Measurements from ENCODE around the gene PIANP.

Gene PIANP

DNA sequence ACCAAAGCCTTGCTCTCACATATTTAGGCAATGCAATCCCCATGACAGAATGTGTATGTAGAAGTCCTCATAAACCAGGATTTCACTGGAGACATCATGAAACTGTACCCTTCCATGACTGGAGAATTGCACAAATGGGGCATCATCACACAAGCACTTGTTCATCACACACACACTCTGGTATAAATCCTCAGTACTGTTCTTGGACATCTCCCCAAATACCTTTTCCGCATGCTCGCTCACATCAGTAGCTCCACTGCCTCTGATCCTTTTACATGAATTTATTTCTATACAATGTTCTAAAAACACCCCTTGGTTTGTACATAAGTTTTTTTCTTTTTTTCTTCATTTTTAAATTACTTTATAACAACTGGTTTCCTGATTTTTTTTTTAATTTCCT is 34.4 kb downstream of the PIANP start:
- no peak for TF ChIP-seq GABPA (IDR thresholded peaks at IDR 0.05; ENCODE audit: low read depth)
- TF ChIP-seq, protein P1, sequence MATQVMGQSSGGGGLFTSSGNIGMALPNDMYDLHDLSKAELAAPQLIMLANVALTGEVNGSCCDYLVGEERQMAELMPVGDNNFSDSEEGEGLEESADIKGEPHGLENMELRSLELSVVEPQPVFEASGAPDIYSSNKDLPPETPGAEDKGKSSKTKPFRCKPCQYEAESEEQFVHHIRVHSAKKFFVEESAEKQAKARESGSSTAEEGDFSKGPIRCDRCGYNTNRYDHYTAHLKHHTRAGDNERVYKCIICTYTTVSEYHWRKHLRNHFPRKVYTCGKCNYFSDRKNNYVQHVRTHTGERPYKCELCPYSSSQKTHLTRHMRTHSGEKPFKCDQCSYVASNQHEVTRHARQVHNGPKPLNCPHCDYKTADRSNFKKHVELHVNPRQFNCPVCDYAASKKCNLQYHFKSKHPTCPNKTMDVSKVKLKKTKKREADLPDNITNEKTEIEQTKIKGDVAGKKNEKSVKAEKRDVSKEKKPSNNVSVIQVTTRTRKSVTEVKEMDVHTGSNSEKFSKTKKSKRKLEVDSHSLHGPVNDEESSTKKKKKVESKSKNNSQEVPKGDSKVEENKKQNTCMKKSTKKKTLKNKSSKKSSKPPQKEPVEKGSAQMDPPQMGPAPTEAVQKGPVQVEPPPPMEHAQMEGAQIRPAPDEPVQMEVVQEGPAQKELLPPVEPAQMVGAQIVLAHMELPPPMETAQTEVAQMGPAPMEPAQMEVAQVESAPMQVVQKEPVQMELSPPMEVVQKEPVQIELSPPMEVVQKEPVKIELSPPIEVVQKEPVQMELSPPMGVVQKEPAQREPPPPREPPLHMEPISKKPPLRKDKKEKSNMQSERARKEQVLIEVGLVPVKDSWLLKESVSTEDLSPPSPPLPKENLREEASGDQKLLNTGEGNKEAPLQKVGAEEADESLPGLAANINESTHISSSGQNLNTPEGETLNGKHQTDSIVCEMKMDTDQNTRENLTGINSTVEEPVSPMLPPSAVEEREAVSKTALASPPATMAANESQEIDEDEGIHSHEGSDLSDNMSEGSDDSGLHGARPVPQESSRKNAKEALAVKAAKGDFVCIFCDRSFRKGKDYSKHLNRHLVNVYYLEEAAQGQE (IDR thresholded peaks at IDR 0.05; ENCODE audit: insufficient replicate concordance, low read depth), result no peak
- no peak for TF ChIP-seq SPI1 (IDR thresholded peaks at IDR 0.05; ENCODE audit: borderline replicate concordance, low read depth)
- TF ChIP-seq POLR2AphosphoS5 (IDR thresholded peaks at IDR 0.05; ENCODE audit: low read depth), result no peak
- no peak for TF ChIP-seq CTCF (IDR thresholded peaks at IDR 0.05; ENCODE audit: insufficient read depth, low read length)
- Histone ChIP-seq H3K27me3 (ENCODE audit: insufficient read depth, poor library complexity, severe bottlenecking) (no peaks in the 10 kb centered on the region), H3K4me3 (replicated peaks; ENCODE audit: insufficient read depth, low read length) (no peak overlapping the region), H3K27ac (replicated peaks) (no peak overlapping the region)
- DNase-seq (ENCODE audit: low read depth in 1 of 2, low spot score in 1 of 2), result no peak

DNA sequence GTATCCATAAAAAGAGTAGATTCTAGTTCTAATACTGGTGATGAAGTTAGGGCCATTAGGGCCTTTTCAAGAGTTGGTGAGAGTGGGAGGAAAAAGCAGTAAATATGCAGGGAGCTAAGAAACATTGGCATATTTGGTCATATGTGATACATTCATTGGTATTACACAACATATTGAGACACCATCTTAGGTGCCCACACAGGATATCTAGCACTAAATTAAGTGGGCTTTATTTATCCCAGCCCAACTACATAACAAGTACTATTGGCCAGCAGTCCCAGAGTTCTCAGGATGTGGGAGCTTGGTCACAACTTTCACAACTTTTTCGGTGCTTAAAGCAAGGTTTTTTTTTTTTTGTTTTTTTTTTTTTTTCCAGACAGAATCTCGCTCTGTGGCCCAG is 35.7 kb downstream of the PIANP start:
- H3K27me3 ChIP-seq (ENCODE audit: insufficient read depth, poor library complexity, severe bottlenecking), result no peaks in the 10 kb centered on the region
- peak in 1 of 2 experiments; percentile 28 for DNase-seq (ENCODE audit: low read depth in 1 of 2, low spot score in 1 of 2)
- no peak overlapping the region for H3K4me3 ChIP-seq (replicated peaks; ENCODE audit: insufficient read depth, low read length)
- H3K27ac ChIP-seq (replicated peaks), result peak overlapping the region; percentile 83
- TF ChIP-seq, protein P1 (IDR thresholded peaks at IDR 0.05; ENCODE audit: insufficient replicate concordance, low read depth), result no peak
- TF ChIP-seq SPI1 (IDR thresholded peaks at IDR 0.05; ENCODE audit: borderline replicate concordance, low read depth) (no peak), CTCF (IDR thresholded peaks at IDR 0.05; ENCODE audit: insufficient read depth, low read length) (no peak), POLR2AphosphoS5 (IDR thresholded peaks at IDR 0.05; ENCODE audit: low read depth) (no peak), GABPA (IDR thresholded peaks at IDR 0.05; ENCODE audit: low read depth) (no peak)

GRCh38 chr12:6662906-6663742 is 37.5 kb downstream of the PIANP start, which contains the start of gene ING4:
Gene ING4, minus strand, starts transcription at chr12:6663119. Its CDS starts 18 bp downstream, at chr12:6663101.
- Histone ChIP-seq H3K27ac (replicated peaks) (peak within 1 kb of the TSS; percentile 83), H3K4me3 (replicated peaks; ENCODE audit: insufficient read depth, low read length) (peak within 1 kb of the TSS; percentile 70), H3K27me3 (ENCODE audit: insufficient read depth, poor library complexity, severe bottlenecking) (no peaks in the 10 kb centered on the region)
- peak; percentile 56 for TF ChIP-seq POLR2AphosphoS5 (IDR thresholded peaks at IDR 0.05; ENCODE audit: low read depth)
- peak; percentile 99 for TF ChIP-seq GABPA (IDR thresholded peaks at IDR 0.05; ENCODE audit: low read depth)
- TF ChIP-seq CTCF (IDR thresholded peaks at IDR 0.05; ENCODE audit: insufficient read depth, low read length), result no peak
- peak; percentile 66; the same call in 1 of the 2 replicates for TF ChIP-seq SPI1 (IDR thresholded peaks at IDR 0.05; ENCODE audit: borderline replicate concordance, low read depth)
- TF ChIP-seq, protein P1 (IDR thresholded peaks at IDR 0.05; ENCODE audit: insufficient replicate concordance, low read depth), result no peak
- peak; percentile 98 to 99 for DNase-seq (ENCODE audit: low read depth in 1 of 2, low spot score in 1 of 2)
